ENCODE measurements around the gene KCNH4.
A peak's percentile ranks its signal among the peaks of the same experiment; 100 is the strongest.

Gene KCNH4

DNA sequence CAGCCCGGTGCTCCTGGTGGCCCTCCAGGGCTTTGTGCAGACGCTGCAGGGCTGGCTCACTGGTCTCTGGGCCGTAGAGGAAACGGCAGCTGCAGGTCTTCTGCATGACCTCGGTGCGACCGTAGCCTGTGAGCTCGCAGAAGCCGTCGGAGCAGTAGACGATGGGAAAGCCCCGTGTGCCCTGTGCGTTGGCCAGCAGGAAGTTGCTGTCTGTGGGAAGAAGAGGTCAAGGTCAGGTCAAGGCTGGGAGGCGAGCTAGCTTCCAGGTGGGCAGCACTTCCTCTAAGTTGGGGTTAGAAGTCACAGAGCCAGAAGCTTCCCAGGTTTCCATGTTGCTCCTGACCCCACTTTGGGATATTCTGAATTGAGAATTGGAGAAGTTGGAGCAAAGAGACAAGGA lies 2.1 kb downstream of the KCNH4 start:
- Mint-ChIP-seq H3K36me3 (peaks cover 4% of the 10 kb centered on the region), H3K27ac (peak overlapping the region; percentile 83), H3K9me3 (no peaks in the 10 kb centered on the region), H3K4me1 (peaks cover 30% of the 10 kb centered on the region), H3K4me3 (peak overlapping the region; percentile 29), H3K27me3 (no peaks in the 10 kb centered on the region)
- ATAC-seq (ENCODE audit: low read depth): peak; percentile 39
- DNase-seq (ENCODE audit: low spot score in 2 of 2): peak in 1 of 2 donors; percentile 28

DNA sequence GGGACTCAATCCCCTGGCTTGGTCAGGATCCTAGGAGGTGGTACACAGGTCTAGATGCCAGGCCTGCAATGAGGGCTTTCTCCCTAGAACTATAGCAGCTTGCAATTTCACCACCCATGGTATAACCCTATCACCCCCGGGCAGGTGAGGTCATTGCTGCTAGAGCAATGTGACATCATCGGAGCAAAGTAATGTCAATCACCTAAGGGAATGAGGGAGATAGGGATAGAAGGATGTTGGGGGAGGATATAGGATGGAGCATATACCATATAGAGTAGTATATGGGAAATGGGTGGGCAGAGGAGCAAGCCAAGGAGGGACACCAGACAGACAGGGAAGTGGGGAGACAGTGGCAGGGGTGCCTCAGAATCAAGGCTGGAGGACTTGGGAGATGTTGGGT lies 3.3 kb downstream of the KCNH4 start:
- H3K9me3 Mint-ChIP-seq: no peaks in the 10 kb centered on the region
- DNase-seq (ENCODE audit: low spot score in 2 of 2): no peak
- no peaks in the 10 kb centered on the region for H3K27me3 Mint-ChIP-seq
- H3K4me1 Mint-ChIP-seq: peaks cover 20% of the 10 kb centered on the region
- H3K27ac Mint-ChIP-seq: no peak overlapping the region
- no peak overlapping the region for H3K4me3 Mint-ChIP-seq
- ATAC-seq (ENCODE audit: low read depth): no peak
- peaks cover 4% of the 10 kb centered on the region for H3K36me3 Mint-ChIP-seq

GRCh38 chr17:42174126-42174783 lies 6.7 kb downstream of the KCNH4 start:
- Mint-ChIP-seq H3K4me1 (peaks cover 12% of the 10 kb centered on the region), H3K9me3 (no peaks in the 10 kb centered on the region), H3K27ac (no peak overlapping the region), H3K36me3 (peaks cover 7% of the 10 kb centered on the region), H3K27me3 (no peaks in the 10 kb centered on the region), H3K4me3 (no peak overlapping the region)
- DNase-seq (ENCODE audit: low spot score in 2 of 2): no peak
- no peak for ATAC-seq (ENCODE audit: low read depth)

GRCh38 chr17:42171831-42172230 lies 9.1 kb downstream of the KCNH4 start:
- peaks cover 7% of the 10 kb centered on the region for H3K36me3 Mint-ChIP-seq
- H3K4me1 Mint-ChIP-seq: peaks cover 8% of the 10 kb centered on the region
- H3K27ac Mint-ChIP-seq: no peak overlapping the region
- no peaks in the 10 kb centered on the region for H3K27me3 Mint-ChIP-seq
- H3K9me3 Mint-ChIP-seq: no peaks in the 10 kb centered on the region
- no peak overlapping the region for H3K4me3 Mint-ChIP-seq
- DNase-seq (ENCODE audit: low spot score in 2 of 2) (no peak), ATAC-seq (ENCODE audit: low read depth) (no peak)

- peaks cover 3% of the 10 kb centered on the region for H3K36me3 Mint-ChIP-seq
- H3K4me1 Mint-ChIP-seq: peaks cover 8% of the 10 kb centered on the region
- no peak overlapping the region for H3K27ac Mint-ChIP-seq
- DNase-seq (ENCODE audit: low spot score in 2 of 2): no peak
- H3K4me3 Mint-ChIP-seq: no peak overlapping the region
- no peaks in the 10 kb centered on the region for H3K9me3 Mint-ChIP-seq
- no peaks in the 10 kb centered on the region for H3K27me3 Mint-ChIP-seq
- ATAC-seq (ENCODE audit: low read depth): no peak
Observed at GRCh38 chr17:42169351-42169750, 11.6 kb downstream of the KCNH4 start.

- H3K9me3 Mint-ChIP-seq: no peaks in the 10 kb centered on the region
- H3K4me1 Mint-ChIP-seq: peaks cover 8% of the 10 kb centered on the region
- ATAC-seq (ENCODE audit: low read depth) (no peak), DNase-seq (ENCODE audit: low spot score in 2 of 2) (no peak)
- no peaks in the 10 kb centered on the region for H3K27me3 Mint-ChIP-seq
- H3K4me3 Mint-ChIP-seq: no peak overlapping the region
- H3K36me3 Mint-ChIP-seq: peaks cover 3% of the 10 kb centered on the region
- no peak overlapping the region for H3K27ac Mint-ChIP-seq
Observed at GRCh38 chr17:42167807-42168206, 13.1 kb downstream of the KCNH4 start.

DNA sequence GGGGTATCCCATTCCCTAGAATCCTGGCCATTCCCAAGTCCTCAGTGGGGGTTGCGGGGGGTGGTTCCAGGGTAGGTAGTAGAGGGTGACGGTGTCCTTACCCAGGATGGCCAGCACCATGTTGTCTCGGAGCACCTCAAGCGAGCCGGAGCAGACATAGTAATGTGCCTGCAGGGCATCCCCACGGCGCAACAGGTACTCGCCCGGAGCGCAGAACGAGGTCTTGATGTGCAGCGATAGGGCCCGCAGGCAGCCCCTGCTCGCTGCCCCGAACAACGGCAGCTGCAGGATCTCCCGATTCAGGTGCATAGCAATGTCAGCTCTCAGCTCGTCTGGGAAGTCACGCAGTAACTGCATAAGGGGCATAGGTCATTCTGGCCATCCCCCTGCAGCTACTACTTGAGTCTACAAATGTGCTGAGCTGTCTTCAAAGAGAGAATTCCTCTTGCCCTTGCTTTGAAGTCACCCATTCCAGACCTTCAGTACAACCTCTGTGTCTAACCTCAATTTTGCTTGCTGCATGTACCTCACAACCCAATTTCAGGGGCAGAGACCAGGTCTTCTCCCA lies 14.7 kb downstream of the KCNH4 start:
- Mint-ChIP-seq H3K9me3 (no peaks in the 10 kb centered on the region), H3K4me1 (peaks cover 12% of the 10 kb centered on the region), H3K4me3 (no peak overlapping the region), H3K36me3 (peaks cover 3% of the 10 kb centered on the region), H3K27me3 (no peaks in the 10 kb centered on the region), H3K27ac (no peak overlapping the region)
- ATAC-seq (ENCODE audit: low read depth) (no peak), DNase-seq (ENCODE audit: low spot score in 2 of 2) (no peak)

DNA sequence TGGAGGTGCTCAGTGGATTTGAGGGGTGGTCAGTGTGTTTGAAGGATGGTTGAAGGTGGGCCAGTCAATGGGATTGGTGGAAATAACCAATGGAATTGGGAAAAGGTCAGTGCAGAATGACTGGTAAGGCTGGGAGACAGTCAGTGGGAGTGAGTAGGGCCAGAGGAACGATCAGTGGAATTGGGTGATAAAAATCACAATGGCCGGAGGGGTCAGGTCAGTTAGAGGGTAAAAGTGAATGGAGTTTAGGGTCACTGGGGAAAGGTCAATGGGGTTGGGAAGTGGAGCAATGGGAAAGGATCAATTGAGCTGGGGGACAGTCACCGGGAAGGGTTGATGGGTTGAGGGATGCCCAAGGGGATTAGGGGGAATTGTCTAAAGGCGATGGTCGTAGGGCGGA lies 15.2 kb downstream of the KCNH4 start:
- Mint-ChIP-seq H3K9me3 (no peaks in the 10 kb centered on the region), H3K4me3 (no peak overlapping the region), H3K27ac (no peak overlapping the region), H3K36me3 (peaks cover 2% of the 10 kb centered on the region), H3K4me1 (peaks cover 12% of the 10 kb centered on the region), H3K27me3 (no peaks in the 10 kb centered on the region)
- no peak for DNase-seq (ENCODE audit: low spot score in 2 of 2)
- no peak for ATAC-seq (ENCODE audit: low read depth)

DNA sequence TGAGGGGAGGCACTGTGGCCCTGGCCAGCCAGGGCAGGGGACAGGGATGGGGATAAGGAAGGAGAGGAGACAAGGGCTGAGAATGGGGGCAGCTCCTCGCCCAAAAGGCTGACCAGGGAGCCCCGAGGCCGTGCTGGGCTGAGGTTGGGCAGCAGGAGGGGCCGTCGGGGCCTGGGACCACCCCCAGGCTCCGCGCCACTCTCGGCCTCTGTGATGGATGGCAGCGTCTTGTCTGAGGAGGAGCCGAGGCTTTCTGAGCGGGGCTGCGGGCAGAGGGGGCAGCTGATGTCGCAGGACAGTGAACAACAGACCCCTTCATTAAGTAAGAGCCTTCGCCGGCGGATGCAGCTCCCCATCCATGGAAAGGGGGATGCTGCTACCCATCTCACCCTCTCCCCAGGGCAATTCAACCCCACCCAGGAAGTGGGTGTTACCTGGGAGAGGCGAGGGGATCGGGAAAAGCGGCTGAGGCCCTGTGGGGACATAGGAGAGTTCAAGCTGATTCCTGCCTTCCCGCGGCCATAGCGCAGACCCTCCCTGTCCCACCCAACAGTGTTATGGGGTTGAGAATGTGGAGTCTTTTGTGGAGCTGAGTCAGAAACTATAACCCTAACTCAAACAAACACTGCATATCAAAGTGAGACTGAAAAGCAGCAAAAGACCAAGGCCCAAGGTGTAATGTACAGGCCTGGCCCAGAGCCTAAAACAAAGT lies 17.1 kb downstream of the KCNH4 start:
- peaks cover 12% of the 10 kb centered on the region for H3K4me1 Mint-ChIP-seq
- no peak overlapping the region for H3K4me3 Mint-ChIP-seq
- no peak overlapping the region for H3K27ac Mint-ChIP-seq
- no peaks in the 10 kb centered on the region for H3K36me3 Mint-ChIP-seq
- H3K9me3 Mint-ChIP-seq: no peaks in the 10 kb centered on the region
- no peak for DNase-seq (ENCODE audit: low spot score in 2 of 2)
- ATAC-seq (ENCODE audit: low read depth): no peak
- H3K27me3 Mint-ChIP-seq: no peaks in the 10 kb centered on the region

- Mint-ChIP-seq H3K4me1 (peaks cover 12% of the 10 kb centered on the region), H3K36me3 (no peaks in the 10 kb centered on the region), H3K9me3 (no peaks in the 10 kb centered on the region), H3K27ac (no peak overlapping the region), H3K4me3 (no peak overlapping the region), H3K27me3 (no peaks in the 10 kb centered on the region)
- DNase-seq (ENCODE audit: low spot score in 2 of 2): no peak
- ATAC-seq (ENCODE audit: low read depth): no peak
Observed at GRCh38 chr17:42163113-42163512, 17.8 kb downstream of the KCNH4 start.

- no peaks in the 10 kb centered on the region for H3K27me3 Mint-ChIP-seq
- H3K4me1 Mint-ChIP-seq: peaks cover 4% of the 10 kb centered on the region
- H3K9me3 Mint-ChIP-seq: no peaks in the 10 kb centered on the region
- DNase-seq (ENCODE audit: low spot score in 2 of 2) (no peak), ATAC-seq (ENCODE audit: low read depth) (no peak)
- no peaks in the 10 kb centered on the region for H3K36me3 Mint-ChIP-seq
- H3K4me3 Mint-ChIP-seq: no peak overlapping the region
- H3K27ac Mint-ChIP-seq: no peak overlapping the region
Observed at GRCh38 chr17:42160531-42160910, 20.4 kb downstream of the KCNH4 start.

DNA sequence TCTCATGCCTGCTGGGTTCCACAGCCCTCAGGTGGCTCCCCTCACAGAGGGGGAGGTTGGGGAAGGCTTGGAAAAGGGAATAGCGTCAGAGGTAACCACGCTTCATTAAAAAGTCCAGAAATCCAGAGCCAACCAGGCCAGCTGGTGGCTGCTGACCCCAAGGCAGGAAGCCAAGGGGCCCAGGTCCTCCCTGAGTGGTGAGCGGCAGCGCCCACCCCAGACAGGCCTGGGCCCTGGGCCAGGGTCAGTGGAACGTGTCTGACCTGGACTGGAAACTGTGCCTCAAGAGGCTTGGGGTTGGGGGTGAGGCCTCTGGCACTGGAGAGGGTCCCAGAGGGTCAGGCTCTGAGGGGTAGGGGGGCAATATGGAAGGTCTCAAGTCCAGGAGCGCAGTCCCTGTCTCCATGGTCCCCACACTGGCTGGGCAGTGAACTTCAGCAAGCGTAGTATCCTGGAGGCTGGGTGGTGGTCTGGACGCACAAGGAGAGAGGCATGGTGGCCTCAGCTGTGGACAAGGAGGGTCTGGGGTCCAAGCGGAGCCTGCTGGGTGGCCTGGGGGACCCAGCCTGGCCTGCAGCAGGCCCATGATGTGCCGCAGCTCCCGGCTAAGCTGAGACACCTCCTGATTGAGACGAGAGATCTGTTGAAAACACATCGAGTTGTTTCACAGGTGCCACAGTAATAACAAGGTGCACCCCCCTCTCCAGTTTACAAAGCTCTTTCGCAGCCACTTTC lies 21.0 kb downstream of the KCNH4 start:
- ATAC-seq (ENCODE audit: low read depth): no peak
- DNase-seq (ENCODE audit: low spot score in 2 of 2): no peak
- Mint-ChIP-seq H3K36me3 (no peaks in the 10 kb centered on the region), H3K9me3 (no peaks in the 10 kb centered on the region), H3K27ac (no peak overlapping the region), H3K4me3 (no peak overlapping the region), H3K4me1 (peaks cover 4% of the 10 kb centered on the region), H3K27me3 (no peaks in the 10 kb centered on the region)

- H3K4me3 Mint-ChIP-seq: peak overlapping the region; percentile 82
- H3K4me1 Mint-ChIP-seq: peaks cover 21% of the 10 kb centered on the region
- no peak for DNase-seq (ENCODE audit: low spot score in 2 of 2)
- no peaks in the 10 kb centered on the region for H3K36me3 Mint-ChIP-seq
- no peaks in the 10 kb centered on the region for H3K9me3 Mint-ChIP-seq
- no peak overlapping the region for H3K27ac Mint-ChIP-seq
- H3K27me3 Mint-ChIP-seq: no peaks in the 10 kb centered on the region
- no peak for ATAC-seq (ENCODE audit: low read depth)
Observed at GRCh38 chr17:42155614-42156045, 25.3 kb downstream of the KCNH4 start.

Measured in memory B cell (primary cell).